Stimulated activated CD8-positive, alpha-beta memory T cell treated with anti-CD3 and anti-CD28 coated beads, Interleukin-12 subunit alpha, Interleukin-12 subunit beta, amount 100 ng/mL, for 4 hours (primary cell): ENCODE results near the gene KPNA1.
"Not testable (repeated sequence)": the region's sequence is repeated elsewhere in the genome, so short reads cannot be mapped to it uniquely, and the experiment has no call there.

Experiments
- DNase-seq: peaks from one replicate; pipeline ENCODE4 v3.0.0-alpha.2; 2020; ENCODE audit warnings: low read depth

KPNA1 gene

DNA sequence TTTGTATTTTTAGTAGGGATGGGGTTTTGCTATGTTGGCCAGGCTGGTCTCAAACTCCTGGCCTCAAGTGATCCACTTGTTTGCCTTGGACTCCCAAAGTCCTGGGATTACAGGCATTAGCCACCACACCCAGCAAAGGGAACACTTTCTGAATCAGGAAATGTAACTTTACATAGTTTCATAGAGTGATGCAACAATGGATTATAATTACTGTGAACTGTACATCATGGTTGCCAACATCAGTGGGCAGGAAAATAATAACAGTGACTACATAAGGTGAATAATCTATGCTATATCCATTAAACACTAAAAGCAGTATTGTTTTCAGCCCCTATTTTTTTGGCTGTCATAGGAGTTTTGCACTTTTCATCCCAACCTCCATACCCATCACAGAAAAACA lies 5.0 kb upstream of the KPNA1 start:
- no peak for DNase-seq

DNA sequence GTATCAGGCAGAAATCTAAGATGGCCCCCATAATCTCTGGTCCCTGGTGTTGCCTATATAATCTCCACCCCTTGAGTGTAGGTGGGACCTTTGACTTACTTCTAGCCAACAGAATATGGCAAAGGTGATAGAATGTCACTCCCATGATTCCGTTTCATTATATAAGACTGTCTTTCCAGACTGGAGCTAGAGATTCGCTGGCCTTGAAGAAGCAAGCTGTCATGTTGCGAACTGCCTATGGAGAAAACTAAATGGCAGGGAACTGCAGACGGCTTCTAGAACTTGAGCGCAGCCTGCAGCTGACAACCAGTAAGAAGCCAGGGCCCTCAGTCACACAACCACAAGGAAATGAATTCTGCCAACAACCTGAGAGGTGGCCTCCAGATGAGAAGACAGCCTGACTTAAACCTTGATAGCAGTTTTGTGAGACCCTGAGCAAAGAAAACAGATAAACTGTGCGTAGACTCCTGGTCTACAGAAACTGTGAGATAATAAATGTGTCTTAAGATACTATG lies 2.2 kb upstream of the KPNA1 start:
- DNase-seq: no peak

DNA sequence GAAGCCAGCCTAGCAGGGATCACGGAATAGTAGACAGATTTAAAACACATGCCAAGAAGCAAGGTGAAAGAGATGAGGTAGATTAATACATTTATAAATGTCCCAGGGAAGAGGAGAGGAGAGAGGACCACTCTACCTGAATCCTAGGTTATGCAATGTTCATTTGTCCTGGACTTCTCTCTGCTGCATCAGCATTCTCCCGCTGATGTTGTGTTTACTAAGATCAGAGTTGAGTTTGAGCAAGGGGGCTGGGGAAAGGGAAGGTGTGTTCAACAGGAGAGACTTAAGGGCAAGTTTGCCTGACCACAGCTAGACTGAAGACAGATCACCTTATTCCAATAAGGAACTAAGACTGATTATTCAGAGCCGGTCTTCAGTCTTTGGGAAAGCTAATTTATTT lies 1.1 kb upstream of the KPNA1 start:
- DNase-seq: no peak

DNA sequence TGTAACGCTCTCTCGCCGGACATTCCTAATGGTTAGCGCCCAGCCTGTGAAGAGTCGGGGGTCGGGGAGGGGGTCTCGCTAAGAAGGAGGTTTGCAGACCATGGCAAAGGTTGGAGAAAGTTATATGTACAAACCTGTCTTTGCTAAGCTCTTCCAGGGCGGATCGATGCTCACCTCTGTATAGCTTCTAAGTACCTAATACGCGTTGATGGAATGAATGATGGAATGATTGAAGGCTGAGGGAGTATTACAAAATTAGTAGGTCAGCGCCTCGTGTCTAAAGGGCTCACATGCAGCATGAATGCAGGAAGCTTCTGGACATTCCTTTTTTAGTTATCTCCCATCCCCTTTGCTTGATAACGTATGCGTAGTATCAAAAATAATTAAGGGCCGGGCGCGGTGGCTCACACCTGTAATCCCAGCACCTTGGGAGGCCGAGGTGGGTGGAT lies 305 bp upstream of the KPNA1 start:
- no peak for DNase-seq

DNA sequence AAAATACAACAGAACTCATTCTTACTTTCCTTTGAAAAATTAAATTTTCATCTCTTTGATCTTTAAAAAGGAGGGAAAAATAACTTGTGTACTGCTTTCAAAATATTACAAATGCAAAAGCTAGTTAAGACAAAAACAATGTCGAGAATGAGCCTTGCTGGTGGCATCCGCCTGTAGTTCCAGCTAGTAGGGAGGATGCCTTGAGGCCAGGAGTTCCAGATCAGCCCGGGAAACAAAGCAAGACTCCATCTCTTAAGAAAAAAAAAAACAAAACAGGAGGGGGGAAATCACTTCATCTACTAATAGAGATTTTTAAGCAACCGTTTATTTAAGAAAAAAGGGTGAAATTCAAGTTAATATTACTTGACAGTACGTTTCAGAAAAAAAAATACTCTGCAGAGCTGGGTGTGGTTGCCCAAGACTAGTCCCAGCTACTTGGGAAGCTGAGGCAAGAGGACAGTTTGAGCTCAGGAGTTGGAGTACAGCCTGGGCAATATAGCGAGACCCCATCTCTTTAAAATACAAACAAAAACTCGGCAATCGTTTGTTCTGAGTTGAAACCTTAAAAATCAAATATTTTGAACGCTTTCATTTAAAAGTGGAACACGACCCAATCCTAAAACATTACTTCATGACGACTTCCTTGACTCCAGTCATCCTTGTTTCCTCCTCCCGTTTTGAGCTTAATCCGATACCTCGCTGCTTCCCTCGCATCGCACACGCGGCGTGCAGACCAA lies 1.2 kb downstream of the KPNA1 start:
- no peak for DNase-seq

DNA sequence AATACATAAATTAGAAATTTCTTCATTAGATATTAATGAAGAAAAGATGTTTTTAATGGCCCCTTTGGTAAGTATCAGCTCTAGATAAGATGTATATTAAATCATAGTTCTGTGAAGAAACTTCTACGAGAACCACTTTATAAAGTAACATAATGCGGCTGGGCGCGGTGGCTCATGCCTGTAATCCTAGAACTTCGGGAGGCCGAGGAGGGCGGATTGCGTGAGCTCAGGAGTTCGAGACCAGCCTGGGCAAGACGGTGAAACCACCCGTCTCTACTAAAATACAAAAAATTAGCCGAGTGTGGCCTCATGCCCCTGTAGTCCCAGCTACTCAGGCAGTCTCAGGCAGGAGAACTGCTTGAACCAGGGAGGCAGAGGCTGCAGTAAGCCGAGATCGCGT lies 2.5 kb downstream of the KPNA1 start:
- no peak for DNase-seq

DNA sequence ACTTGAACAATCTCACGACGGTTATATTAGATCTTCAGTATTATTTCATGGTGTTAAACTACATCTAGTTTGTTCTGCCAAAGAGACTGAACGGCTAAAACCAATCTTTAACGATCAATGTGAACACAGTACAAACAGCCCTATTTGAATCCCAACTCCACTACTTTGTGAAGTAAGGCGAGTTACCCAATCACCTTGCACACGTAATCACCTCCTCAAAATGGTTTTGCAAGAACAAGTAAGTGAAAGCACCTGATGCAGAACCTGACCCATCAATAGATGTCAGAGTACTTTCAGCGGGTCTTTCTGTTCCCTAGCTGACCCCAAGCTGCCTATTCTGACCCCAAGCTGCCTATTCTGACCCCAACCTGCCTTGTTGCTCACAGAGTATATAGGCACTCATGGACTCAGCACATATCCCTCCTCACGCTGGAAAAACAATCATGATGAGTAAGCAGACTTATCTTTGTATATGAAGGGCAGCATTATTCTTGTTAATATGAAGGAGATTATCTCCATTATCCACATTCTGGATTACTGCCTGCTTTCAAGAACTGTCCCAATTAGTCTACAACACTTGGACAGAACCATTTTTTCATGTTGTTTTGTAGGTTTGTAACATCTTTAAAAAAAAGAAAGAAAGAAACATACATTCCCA lies 3.7 kb downstream of the KPNA1 start:
- no peak for DNase-seq

DNA sequence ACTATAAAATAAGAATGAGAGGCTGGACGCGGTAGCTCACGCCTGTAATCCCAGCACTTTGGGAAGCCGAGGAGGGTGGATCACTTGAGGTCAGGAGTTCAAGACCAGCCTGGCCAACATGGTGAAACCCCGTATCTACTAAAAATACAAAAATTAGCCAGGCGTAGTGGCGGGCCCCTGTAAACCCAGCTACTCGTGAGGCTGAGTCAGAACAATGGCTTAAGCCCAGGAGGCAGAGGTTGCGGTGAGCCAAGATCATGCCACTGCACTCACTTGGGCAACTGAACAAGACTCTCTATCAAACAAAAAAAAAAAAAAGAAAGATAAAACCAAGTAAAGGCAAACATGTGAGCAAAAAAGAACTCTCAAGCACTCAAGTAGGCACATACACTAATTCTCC lies 5.8 kb downstream of the KPNA1 start:
- DNase-seq: not testable (repeated sequence)

DNA sequence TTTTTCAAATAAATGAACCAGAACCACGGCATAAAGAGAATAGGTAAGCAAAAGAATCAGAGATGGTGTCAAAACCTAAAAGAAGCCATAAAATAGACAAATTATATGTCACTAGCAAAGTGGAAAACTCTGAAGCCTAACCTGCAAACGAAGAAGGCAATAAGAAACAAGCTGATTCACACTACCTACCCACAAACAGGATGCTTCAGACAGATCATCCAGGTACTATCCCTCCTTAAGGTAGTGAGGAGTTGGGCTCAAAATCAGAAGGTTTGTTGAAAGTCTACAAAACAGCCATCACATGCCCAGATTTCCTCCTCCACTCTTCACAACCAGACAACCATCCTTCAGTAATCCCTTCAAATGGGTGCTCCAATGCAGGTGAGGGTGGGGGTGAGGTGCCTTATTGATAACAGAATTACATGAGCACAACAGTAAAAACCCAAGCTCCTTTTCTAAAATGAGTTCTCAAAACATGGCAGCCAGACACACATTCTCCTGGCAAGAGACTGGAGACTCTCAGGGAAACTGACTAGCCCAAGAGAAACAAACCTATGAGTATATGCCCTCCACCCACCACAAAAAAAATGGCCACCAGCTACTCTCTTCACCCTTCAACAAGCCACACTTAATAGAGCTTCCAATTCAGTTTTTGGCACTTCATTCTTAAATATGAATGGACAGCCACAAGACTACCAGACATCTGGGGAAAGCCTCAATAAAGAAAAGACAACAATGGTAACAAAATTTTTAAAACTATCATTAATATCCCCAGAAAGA lies 6.4 kb downstream of the KPNA1 start:
- no peak for DNase-seq

DNA sequence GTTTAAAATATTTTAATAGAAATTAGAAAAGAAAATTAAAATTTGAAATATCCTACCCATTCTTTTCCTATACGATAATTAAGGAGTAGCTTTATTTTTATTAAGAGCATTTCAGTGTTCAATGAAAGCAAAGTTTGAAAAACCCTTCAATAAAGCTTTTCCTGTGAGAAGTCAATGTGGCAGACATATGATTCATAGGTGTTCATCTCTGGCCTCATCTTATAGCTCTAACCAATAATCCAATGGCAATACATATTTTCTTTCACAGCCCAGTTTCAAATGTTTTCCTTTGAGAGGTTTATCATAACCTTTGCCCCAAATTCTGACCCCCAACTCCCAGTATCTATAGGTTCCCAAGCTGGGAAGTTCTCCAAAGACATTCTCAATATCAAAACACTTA lies 8.3 kb downstream of the KPNA1 start:
- no peak for DNase-seq

DNA sequence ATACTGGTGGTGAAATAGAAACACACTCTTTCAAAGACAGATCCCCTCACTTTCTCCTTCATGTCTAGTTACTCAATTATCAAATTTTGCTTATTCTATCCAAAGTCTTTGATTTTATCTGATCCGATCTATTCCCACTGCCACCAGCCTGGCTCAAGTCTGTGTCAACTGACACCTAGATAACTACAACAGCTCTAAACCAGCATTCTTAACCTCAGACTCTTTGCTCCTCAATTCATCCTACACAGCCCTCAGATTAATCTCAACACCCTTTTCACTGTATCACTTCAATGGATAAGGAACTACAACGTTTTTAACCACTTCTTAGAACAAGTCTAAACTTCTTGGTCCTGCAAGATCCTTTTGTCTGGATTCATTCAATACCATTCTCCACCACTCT lies 9.1 kb downstream of the KPNA1 start:
- no peak for DNase-seq

DNA sequence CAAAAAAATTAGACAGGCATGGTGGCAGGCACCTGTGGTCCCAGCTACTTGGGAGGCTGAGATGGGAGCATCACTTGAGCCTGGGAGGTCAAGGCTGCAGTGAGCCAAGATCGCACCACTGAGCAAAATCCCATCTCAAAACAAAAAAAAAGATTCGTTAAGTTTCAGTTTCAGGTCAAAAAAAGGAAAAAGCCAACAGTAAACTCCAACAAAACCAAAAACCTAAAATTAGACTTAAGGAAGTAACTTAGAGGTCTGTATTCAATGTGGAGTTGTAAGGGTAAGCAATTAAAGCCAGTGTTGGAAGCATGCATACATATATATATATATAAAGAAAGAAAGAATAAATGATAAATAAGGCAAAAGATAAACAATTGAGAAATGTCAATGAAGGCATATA lies 11.8 kb downstream of the KPNA1 start:
- no peak for DNase-seq

DNA sequence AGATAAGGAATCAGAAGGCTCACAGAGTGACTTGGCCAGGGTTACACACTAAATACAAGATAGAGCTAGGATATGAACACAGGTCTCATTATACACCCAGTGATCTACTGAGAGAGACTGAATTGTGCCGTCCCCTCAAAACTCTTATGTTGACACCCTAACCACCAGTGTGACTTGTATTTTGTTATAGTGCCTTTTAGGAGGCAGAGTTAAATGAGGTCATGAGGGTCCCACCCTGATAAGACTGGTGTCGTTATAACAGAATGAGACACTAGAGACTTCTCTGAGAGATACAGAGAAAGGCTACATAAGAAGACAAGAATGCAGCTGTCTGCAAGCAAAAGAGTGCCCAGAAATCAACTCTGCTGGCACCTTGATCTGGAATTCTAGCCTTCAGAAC lies 12.6 kb downstream of the KPNA1 start:
- DNase-seq: no peak

DNA sequence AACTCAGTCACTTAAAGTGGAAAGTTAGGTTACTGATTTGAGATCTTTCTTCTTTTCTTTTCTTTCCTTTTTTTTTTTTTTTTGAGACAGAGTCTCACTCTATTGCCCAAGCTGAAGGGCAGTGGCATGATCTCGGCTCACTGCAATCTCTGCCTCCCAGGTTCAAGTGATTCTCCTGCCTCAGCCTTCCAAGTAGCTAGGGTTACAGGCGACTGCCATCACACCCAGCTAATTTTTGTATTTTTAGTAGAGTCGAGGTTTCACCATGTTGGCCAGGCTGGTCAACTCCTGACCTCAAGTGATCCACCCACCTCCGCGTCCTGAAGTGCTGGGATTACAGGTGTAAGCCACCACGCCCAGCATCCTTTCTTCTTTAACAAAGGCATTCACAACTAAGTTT lies 13.8 kb downstream of the KPNA1 start:
- DNase-seq: not testable (repeated sequence)

DNA sequence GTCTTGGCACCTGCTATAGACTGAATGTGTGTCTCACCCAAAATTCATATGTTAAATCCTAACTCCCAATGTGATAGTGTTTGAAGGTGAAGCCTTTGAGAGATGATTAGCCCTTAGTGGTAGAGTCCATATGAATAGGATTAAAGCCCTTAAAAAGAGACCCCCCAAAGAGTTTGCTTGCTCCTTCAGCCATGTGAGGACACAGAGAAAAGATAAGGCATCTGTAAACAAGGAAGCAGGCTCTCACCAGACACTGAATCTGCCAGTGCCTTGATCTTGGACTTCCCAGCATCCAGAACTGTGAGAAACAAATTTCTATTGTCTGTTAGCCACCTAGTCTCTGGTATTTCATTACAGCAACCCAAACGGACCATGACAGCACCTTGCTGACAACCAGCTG lies 16.6 kb downstream of the KPNA1 start:
- DNase-seq: no peak

DNA sequence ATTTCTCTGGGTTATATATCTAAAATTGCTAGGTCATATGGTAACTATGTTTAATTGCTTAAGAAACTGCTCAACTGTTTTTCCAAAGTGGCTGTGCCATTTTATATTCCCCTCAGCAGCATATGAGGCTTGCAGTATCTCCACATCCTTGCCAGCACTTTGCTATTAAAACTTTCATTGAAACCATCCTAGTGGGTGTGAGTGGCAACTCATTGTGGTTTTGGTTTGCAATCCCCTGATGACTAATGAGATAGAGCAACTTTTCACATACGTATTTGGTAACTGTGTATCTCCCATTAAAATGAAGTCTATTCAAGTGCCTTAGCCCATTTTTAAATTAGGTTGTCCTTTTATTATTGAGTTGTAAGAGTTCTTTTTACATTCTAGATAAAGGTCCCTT lies 17.3 kb downstream of the KPNA1 start:
- DNase-seq: no peak

DNA sequence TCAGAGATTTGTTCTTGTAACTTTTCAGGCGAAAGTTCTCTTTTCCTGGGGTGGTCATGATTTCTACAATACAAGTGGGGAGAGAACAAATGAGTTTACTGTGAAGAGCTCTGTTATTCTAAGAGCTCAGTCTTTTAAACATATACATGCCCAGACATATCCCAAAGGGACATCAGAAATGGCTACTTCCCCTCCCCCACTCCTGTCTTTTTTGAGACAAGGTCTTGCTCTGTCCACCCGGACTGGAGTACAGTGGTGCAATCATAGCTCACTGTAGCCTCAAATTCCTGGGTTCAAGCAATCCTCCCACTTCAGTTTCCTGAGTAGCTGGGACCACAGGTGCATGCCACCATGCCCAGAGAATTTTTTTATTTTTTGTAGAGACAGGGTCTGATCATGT lies 18.2 kb downstream of the KPNA1 start:
- no peak for DNase-seq

DNA sequence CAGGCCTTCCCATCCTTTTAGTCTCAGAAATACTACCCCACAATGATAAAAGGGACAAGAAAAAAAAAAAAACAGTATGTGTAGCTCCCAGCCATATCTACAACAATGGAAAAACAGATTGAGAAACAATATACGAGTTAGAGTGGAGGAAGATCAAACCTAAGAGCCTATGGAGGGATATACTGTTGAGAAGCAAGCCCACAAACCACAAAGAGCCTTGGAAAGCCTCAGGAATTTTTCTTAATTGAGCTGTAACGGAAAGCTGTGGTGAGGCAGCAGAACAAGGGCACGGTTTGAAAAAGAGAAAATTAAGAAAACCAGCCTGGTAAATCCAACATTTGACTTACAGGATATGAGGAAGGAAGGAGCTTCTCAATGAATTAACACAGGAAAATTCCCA lies 21.4 kb downstream of the KPNA1 start:
- no peak for DNase-seq

DNA sequence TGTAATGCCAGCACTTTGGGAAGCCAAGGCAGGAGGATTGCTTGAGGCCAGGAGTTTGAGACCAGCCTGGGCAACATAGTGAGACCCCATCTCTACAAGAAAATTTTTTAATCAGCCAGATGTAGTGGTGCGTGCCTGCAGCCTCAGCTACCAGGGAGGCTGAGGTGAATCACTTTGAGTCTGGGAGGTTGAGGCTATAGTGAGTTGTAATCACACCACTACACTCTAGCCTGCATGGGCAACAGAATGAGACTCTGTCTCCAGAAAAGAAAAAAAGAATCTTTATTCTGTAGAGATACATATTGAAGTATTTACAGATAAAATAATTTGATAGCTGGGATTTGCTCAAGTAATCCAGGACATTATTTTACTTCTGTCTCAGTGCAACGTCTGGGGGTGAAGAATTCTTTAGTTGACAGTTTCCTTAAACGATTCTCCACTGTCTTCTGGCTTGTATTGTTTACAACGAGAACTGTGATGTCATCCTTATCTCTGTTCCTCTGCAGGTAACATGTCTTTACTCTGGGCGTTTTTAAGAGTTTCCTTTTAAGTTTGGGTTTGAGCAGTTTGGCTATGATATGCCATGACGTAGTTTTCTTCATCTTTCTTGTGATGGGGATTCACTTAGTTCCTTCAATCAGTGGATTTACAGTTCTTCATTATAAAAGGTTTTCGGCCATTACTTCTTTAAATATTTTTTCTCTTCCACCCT lies 26.3 kb downstream of the KPNA1 start:
- no peak for DNase-seq

DNA sequence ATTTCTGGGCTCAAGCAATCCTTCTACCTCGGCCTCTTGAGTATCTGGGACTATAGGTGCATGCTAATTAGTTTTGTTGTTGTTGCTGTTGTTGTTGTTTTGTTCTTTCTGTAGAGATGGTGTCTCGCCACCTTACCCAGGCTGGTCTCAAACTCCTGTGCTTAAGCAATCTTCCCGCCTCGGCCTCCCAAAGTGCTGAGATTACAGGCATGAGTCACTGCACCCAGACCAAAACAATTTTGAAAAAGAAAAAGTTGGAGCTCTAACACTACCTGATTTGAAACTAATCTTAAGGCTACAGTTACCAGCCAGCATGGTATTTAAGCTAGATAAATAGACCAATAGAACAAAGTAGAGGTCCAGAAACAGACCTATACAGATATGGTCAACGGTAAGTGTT lies 29.8 kb downstream of the KPNA1 start:
- no peak for DNase-seq

DNA sequence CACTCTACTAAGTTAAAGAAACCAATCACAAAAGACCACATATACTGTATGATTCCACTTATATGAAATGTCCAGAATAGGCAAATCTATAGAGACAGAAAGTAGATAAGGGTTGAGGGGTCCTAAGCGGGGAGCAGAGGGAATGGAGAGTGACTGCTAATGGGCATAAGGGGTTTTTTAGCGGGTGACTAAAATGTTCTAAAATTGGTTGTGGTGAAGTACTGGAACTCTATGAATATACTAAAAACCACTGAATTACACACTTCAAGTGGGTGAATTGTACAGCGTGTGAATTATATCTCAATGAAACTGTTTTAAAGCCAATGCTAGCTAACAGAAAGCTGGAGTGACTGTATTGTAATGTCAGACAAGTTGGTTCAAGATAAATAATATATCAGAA lies 33.3 kb downstream of the KPNA1 start:
- DNase-seq: no peak

DNA sequence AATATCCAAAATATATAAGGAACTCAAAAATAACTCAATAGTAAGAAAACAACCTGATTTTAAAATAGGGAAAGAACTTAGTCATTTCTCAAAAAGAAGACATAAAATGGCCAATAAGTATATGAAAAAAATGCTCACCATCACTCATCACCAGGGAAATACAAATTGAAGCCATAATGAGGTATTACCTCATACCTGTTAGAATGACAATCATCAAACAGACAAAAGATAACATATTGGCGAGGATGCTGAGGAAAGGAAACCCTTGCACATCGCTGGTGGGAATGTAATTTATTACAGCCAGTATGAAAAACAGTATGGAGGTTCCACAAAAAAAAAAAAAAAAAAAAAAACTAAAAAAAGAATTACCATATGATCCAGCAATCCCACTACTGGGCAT lies 38.2 kb downstream of the KPNA1 start:
- no peak for DNase-seq
